Neural progenitor cell (in vitro differentiated cells): ENCODE measurements around the gene CCDC88A. TPM values are rescaled to one million over a fixed set of nuclear protein-coding genes. Genes with fewer than 3 reads are reported as not detected.

Experiments
- DNase-seq: peaks from one replicate; pipeline ENCODE4 v3.0.0-alpha.2; 2016; ENCODE audit warnings: low spot score
- H2AFZ ChIP-seq: fragments of 200-600 bp; sonication (generic); replicated peaks from 2 replicates; pipeline ENCODE4 v1.6.1; 2016; ENCODE audit warnings: antibody characterized with exemption
- H3F3A ChIP-seq: fragments of 200-600 bp; sonication (generic); 2 replicates; pipeline ENCODE4 v1.6.1; 2016; ENCODE audit warnings: antibody characterized with exemption, low read depth
- H3K27ac ChIP-seq: fragments of 200-600 bp; sonication (generic); 2 replicates; pipeline ENCODE4 v1.5.1; 2016; ENCODE audit warnings: mild to moderate bottlenecking
- H3K27me3 ChIP-seq: fragments of 200-600 bp; sonication (generic); 2 replicates; pipeline ENCODE4 v1.6.1; 2016; ENCODE audit warnings: mild to moderate bottlenecking, moderate library complexity
- H3K36me3 ChIP-seq: fragments of 200-600 bp; sonication (generic); 2 replicates; pipeline ENCODE4 v1.5.1; 2016
- H3K4me1 ChIP-seq: fragments of 200-600 bp; sonication (generic); 2 replicates; pipeline ENCODE4 v1.6.1; 2016; ENCODE audit warnings: mixed run types
- H3K4me2 ChIP-seq: fragments of 200-600 bp; sonication (generic); 2 replicates; pipeline ENCODE4 v1.6.1; 2016
- H3K4me3 ChIP-seq: fragments of 200-600 bp; sonication (generic); 2 replicates; pipeline ENCODE4 v1.5.1; 2016
- H3K79me2 ChIP-seq: fragments of 200-600 bp; sonication (generic); 2 replicates; pipeline ENCODE4 v1.6.1; 2016; ENCODE audit warnings: low read depth
- H3K9ac ChIP-seq: fragments of 200-600 bp; sonication (generic); 2 replicates; pipeline ENCODE4 v1.6.1; 2016
- H3K9me3 ChIP-seq: fragments of 200-600 bp; sonication (generic); 2 replicates; pipeline ENCODE4 v1.5.1; 2016; ENCODE audit warnings: low read depth
- H4K20me1 ChIP-seq: fragments of 200-600 bp; sonication (generic); 2 replicates; pipeline ENCODE4 v1.6.1; 2016; ENCODE audit warnings: low read depth
- H3K27ac Mint-ChIP-seq: 3 replicates; pipeline ENCODE4 v1.8.0; 2021; ENCODE audit warnings: mixed read lengths
- H3K27me3 Mint-ChIP-seq: 2 replicates; pipeline ENCODE4 v1.8.0; 2022; ENCODE audit warnings: low read depth, mild to moderate bottlenecking, inconsistent platforms, moderate library complexity, mixed read lengths; ENCODE audit not compliant: insufficient read depth
- H3K36me3 Mint-ChIP-seq: 3 replicates; pipeline ENCODE4 v1.8.0; 2021; ENCODE audit warnings: mixed read lengths
- H3K4me1 Mint-ChIP-seq: 3 replicates; pipeline ENCODE4 v1.8.0; 2021; ENCODE audit warnings: mixed read lengths
- H3K4me3 Mint-ChIP-seq: 3 replicates; pipeline ENCODE4 v1.8.0; 2021; ENCODE audit warnings: mild to moderate bottlenecking, moderate library complexity, mixed read lengths
- H3K9me3 Mint-ChIP-seq: 3 replicates; pipeline ENCODE4 v1.8.0; 2020; ENCODE audit warnings: mixed read lengths
- CTCF ChIP-seq: fragments of 200-600 bp; sonication (generic); IDR thresholded peaks from 2 replicates; pipeline ENCODE4 v1.5.1; 2017; ENCODE audit warnings: antibody characterized with exemption, mild to moderate bottlenecking
- EZH2 ChIP-seq: fragments of 200-600 bp; sonication (generic); IDR thresholded peaks from 2 replicates; pipeline ENCODE4 v1.6.1; 2017; ENCODE audit warnings: antibody characterized with exemption, mild to moderate bottlenecking, moderate library complexity
- EZH2phosphoT487 ChIP-seq: fragments of 200-600 bp; sonication (generic); IDR thresholded peaks from 2 replicates; pipeline ENCODE4 v1.6.1; 2017; ENCODE audit warnings: antibody characterized with exemption
- total RNA-seq: library from RNA; depleted of rRNA; stranded (reverse); fragments of >200 nt; gene quantifications from 2 replicates; pipeline ENCODE4 v1.2.3, GENCODE V29; 2015; ENCODE audit warnings: low replicate concordance

CCDC88A gene
- total RNA-seq, 1 donor from 2014 or later: 182 TPM

GRCh38 chr2:55384786-55385185 lies 34.9 kb downstream of the CCDC88A start:
- H3K27me3 ChIP-seq: no peaks in the 10 kb centered on the region
- H3K4me2 ChIP-seq: no peak overlapping the region
- DNase-seq: no peak
- Mint-ChIP-seq H3K27me3 (no peaks in the 10 kb centered on the region), H3K27ac (no peak overlapping the region), H3K4me1 (no peaks in the 10 kb centered on the region), H3K9me3 (no peaks in the 10 kb centered on the region), H3K36me3 (peaks cover 3% of the 10 kb centered on the region), H3K4me3 (no peak overlapping the region)
- TF ChIP-seq EZH2 (no peak), CTCF (no peak), EZH2phosphoT487 (no peak)
- no peak overlapping the region for H3K9ac ChIP-seq
- H3K27ac ChIP-seq: no peak overlapping the region
- peaks cover 22% of the 10 kb centered on the region for H4K20me1 ChIP-seq
- H3K4me1 ChIP-seq: no peaks in the 10 kb centered on the region
- H3K9me3 ChIP-seq: no peaks in the 10 kb centered on the region
- peaks cover 3% of the 10 kb centered on the region for H3K36me3 ChIP-seq
- H2AFZ ChIP-seq: no peak overlapping the region
- peaks cover 3% of the 10 kb centered on the region for H3F3A ChIP-seq
- no peak overlapping the region for H3K4me3 ChIP-seq
- H3K79me2 ChIP-seq: peaks cover 44% of the 10 kb centered on the region

- H3K4me1 ChIP-seq: no peaks in the 10 kb centered on the region
- Mint-ChIP-seq H3K36me3 (peaks cover 8% of the 10 kb centered on the region), H3K27me3 (peaks cover 2% of the 10 kb centered on the region)
These were observed 48.3 kb downstream of the CCDC88A start for GRCh38 chr2:55371376-55371775.

GRCh38 chr2:55370208-55370607 lies 49.4 kb downstream of the CCDC88A start:
- H3K4me1 Mint-ChIP-seq: no peaks in the 10 kb centered on the region
- no peak for TF ChIP-seq EZH2
- Histone ChIP-seq H4K20me1 (no peaks in the 10 kb centered on the region), H2AFZ (no peak overlapping the region), H3F3A (peaks cover 2% of the 10 kb centered on the region), H3K4me1 (no peaks in the 10 kb centered on the region), H3K27ac (no peak overlapping the region), H3K4me2 (no peak overlapping the region), H3K27me3 (no peaks in the 10 kb centered on the region), H3K9me3 (no peaks in the 10 kb centered on the region), H3K9ac (no peak overlapping the region), H3K36me3 (peaks cover 6% of the 10 kb centered on the region), H3K4me3 (no peak overlapping the region), H3K79me2 (no peaks in the 10 kb centered on the region)
- peaks cover 8% of the 10 kb centered on the region for H3K36me3 Mint-ChIP-seq
- no peaks in the 10 kb centered on the region for H3K9me3 Mint-ChIP-seq
- H3K27ac Mint-ChIP-seq: no peak overlapping the region
- H3K4me3 Mint-ChIP-seq: no peak overlapping the region
- H3K27me3 Mint-ChIP-seq: no peaks in the 10 kb centered on the region
- DNase-seq: no peak

More at GRCh38 chr2:55371376-55371775, 48.3 kb downstream of the CCDC88A start:
- Histone ChIP-seq H3K79me2 (no peaks in the 10 kb centered on the region), H2AFZ (no peak overlapping the region), H3K4me3 (no peak overlapping the region), H4K20me1 (no peaks in the 10 kb centered on the region), H3K27me3 (no peaks in the 10 kb centered on the region), H3K27ac (no peak overlapping the region), H3K9me3 (no peaks in the 10 kb centered on the region), H3F3A (no peaks in the 10 kb centered on the region), H3K9ac (no peak overlapping the region), H3K36me3 (peaks cover 6% of the 10 kb centered on the region), H3K4me2 (no peak overlapping the region)
- no peaks in the 10 kb centered on the region for H3K4me1 Mint-ChIP-seq
- TF ChIP-seq CTCF (no peak), EZH2 (no peak), EZH2phosphoT487 (no peak)
- no peak overlapping the region for H3K27ac Mint-ChIP-seq
- H3K9me3 Mint-ChIP-seq: no peaks in the 10 kb centered on the region
- DNase-seq: no peak
- H3K4me3 Mint-ChIP-seq: no peak overlapping the region

GRCh38 chr2:55365303-55365702 lies 54.4 kb downstream of the CCDC88A start:
- TF ChIP-seq CTCF: no peak
- no peak for TF ChIP-seq EZH2
- TF ChIP-seq EZH2phosphoT487: no peak
- Histone ChIP-seq H3F3A (peaks cover 5% of the 10 kb centered on the region), H4K20me1 (no peaks in the 10 kb centered on the region), H3K27ac (no peak overlapping the region), H3K9me3 (no peaks in the 10 kb centered on the region), H3K79me2 (no peaks in the 10 kb centered on the region), H3K4me2 (no peak overlapping the region), H3K9ac (no peak overlapping the region), H3K27me3 (no peaks in the 10 kb centered on the region), H3K4me3 (no peak overlapping the region), H3K4me1 (no peaks in the 10 kb centered on the region), H2AFZ (no peak overlapping the region), H3K36me3 (no peaks in the 10 kb centered on the region)
- H3K36me3 Mint-ChIP-seq: peaks cover 4% of the 10 kb centered on the region
- H3K4me3 Mint-ChIP-seq: no peak overlapping the region
- DNase-seq: no peak
- no peaks in the 10 kb centered on the region for H3K27me3 Mint-ChIP-seq
- H3K9me3 Mint-ChIP-seq: no peaks in the 10 kb centered on the region
- no peaks in the 10 kb centered on the region for H3K4me1 Mint-ChIP-seq
- H3K27ac Mint-ChIP-seq: no peak overlapping the region
